Endothelial cell of umbilical vein (primary cell): Measurements from ENCODE around the gene SPATS2L.

Source experiments
- EZH2 ChIP-seq: IDR thresholded peaks from 2 replicates; pipeline ENCODE4 v1.6.1; 2012; ENCODE audit warnings: borderline replicate concordance, low read depth, mild to moderate bottlenecking, moderate library complexity, low read length, inconsistent platforms; ENCODE audit not compliant: severe bottlenecking
- FOS ChIP-seq: IDR thresholded peaks from 2 replicates; pipeline ENCODE4 v1.6.1; 2011; ENCODE audit warnings: mild to moderate bottlenecking, low read length, moderate library complexity, borderline replicate concordance; ENCODE audit not compliant: insufficient read depth
- JUN ChIP-seq: IDR thresholded peaks from 2 replicates; pipeline ENCODE4 v1.6.1; 2011; ENCODE audit warnings: borderline replicate concordance, low read depth; ENCODE audit not compliant: insufficient read length, insufficient read depth
- MYC ChIP-seq: IDR thresholded peaks from one replicate; pipeline ENCODE4 v1.6.1; 2011; ENCODE audit warnings: mild to moderate bottlenecking, low read depth, low read length
- POLR2A ChIP-seq: IDR thresholded peaks from 2 replicates; pipeline ENCODE4 v1.6.1; 2012; ENCODE audit warnings: low read depth, mild to moderate bottlenecking, control low read depth, low read length
- POLR2AphosphoS5 ChIP-seq: IDR thresholded peaks from 2 replicates; pipeline ENCODE4 v1.6.1; 2012; ENCODE audit warnings: low read depth, mild to moderate bottlenecking, control low read depth, low read length, moderate library complexity; ENCODE audit not compliant: insufficient read depth
- TF ChIP-seq, protein P1 (sequence below), 2 donors: IDR thresholded peaks; 1 replicate in 1 of 2; 2 replicates in 1 of 2; pipeline ENCODE4 v1.5.1; 2011; ENCODE audit warnings: low read length in 2 of 2, mild to moderate bottlenecking in 2 of 2, moderate library complexity in 2 of 2, control low read depth in 1 of 2, inconsistent platforms in 1 of 2, low read depth in 1 of 2; ENCODE audit not compliant: insufficient read depth in 1 of 2; ENCODE audit errors: extremely low read depth in 1 of 2
- TF ChIP-seq, protein P2 (sequence below): IDR thresholded peaks from 2 replicates; pipeline ENCODE4 v1.6.1; 2011; ENCODE audit not compliant: insufficient read depth, insufficient read length

DNA sequence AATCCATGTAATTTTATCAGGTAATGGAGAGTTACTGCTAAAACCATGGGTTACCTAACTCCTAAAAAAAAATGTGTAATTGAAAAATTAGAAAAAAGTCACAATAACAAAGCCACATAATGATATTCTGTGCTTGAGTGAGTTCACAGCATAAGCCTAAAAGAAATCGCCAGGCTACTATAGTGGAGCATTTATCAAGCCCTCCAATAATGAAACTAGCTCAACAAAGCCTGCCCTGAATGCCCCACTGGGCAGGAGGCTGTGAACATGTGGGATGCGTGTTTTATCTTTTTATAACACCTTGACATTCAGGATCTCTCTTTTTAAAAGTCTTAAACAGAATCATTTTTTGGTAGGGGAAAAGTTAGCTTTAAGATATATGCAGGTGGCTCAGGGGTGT lies 117.0 kb downstream of the SPATS2L start:
- TF ChIP-seq POLR2AphosphoS5 = no peak
- no peak for TF ChIP-seq POLR2A
- TF ChIP-seq, protein P1, sequence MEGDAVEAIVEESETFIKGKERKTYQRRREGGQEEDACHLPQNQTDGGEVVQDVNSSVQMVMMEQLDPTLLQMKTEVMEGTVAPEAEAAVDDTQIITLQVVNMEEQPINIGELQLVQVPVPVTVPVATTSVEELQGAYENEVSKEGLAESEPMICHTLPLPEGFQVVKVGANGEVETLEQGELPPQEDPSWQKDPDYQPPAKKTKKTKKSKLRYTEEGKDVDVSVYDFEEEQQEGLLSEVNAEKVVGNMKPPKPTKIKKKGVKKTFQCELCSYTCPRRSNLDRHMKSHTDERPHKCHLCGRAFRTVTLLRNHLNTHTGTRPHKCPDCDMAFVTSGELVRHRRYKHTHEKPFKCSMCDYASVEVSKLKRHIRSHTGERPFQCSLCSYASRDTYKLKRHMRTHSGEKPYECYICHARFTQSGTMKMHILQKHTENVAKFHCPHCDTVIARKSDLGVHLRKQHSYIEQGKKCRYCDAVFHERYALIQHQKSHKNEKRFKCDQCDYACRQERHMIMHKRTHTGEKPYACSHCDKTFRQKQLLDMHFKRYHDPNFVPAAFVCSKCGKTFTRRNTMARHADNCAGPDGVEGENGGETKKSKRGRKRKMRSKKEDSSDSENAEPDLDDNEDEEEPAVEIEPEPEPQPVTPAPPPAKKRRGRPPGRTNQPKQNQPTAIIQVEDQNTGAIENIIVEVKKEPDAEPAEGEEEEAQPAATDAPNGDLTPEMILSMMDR (IDR thresholded peaks at IDR 0.05; ENCODE audit: extremely low read depth in 1 of 2, insufficient read depth in 1 of 2, low read depth in 1 of 2, low read length in 2 of 2) = no peak
- no peak for TF ChIP-seq MYC
- no peak for TF ChIP-seq EZH2
- TF ChIP-seq, protein P2, sequence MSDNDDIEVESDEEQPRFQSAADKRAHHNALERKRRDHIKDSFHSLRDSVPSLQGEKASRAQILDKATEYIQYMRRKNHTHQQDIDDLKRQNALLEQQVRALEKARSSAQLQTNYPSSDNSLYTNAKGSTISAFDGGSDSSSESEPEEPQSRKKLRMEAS = no peak
- no peak for TF ChIP-seq JUN
- TF ChIP-seq FOS = no peak
